DND-41 (cell line): Measurements from ENCODE around the gene DNAJC3.

Experiments used
- CTCF ChIP-seq: IDR thresholded peaks from 2 replicates; pipeline ENCODE4 v1.5.1; 2012; ENCODE audit warnings: borderline replicate concordance, low read length, moderate library complexity, mild to moderate bottlenecking; ENCODE audit not compliant: poor library complexity, severe bottlenecking; ENCODE audit errors: extremely low read depth
- EZH2 ChIP-seq: IDR thresholded peaks from 3 replicates; pipeline ENCODE4 v1.6.1; 2012; ENCODE audit warnings: borderline replicate concordance, low read depth, mild to moderate bottlenecking, moderate library complexity, low read length, inconsistent platforms; ENCODE audit not compliant: severe bottlenecking

GRCh38 chr13:95650696-95651095, 26.2 kb upstream of the DNAJC3 start:
- TF ChIP-seq CTCF: no peak
- no peak for TF ChIP-seq EZH2
